Activated CD4-positive, alpha-beta T cell treated with anti-CD3 and anti-CD28 coated beads, Interleukin-2, amount 50 U/mL, for 4 hours (primary cell): Measurements from ENCODE around the gene ZBP1.
"Not testable (repeated sequence)": the region's sequence is repeated elsewhere in the genome, so short reads cannot be mapped to it uniquely, and the experiment has no call there.

Experiments used
- DNase-seq, 2 experiments: peaks; one replicate each; pipeline ENCODE4 v3.0.0-alpha.2; 2020

Gene ZBP1

GRCh38 chr20:57638173-57638894 lies 18.1 kb upstream of the ZBP1 start:
- DNase-seq: no peak

DNA sequence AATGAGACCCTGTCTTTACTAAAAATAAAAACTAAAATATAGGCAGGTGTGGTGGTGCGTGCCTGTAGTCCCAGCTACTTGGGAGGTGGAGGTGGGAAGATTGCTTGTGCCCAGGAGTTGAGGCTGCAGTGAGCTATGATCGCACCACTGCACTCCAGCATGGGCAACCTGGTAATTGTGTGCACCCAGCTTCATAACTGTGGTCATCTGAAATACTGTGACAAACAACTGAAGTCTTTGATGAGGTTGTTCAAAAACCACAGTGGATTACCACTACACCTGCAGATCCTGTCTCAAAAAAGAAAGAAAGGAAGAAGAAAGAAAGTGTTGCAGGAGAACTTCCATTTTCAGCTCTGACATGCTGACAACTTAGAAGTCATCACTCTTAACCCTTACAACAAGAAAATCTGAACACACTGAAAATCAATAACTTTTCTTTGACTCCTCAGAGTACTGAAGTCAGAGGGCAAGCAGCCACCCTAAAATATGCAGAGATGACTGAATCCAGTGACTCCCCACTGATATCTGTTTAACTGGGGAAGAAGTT lies 13.8 kb upstream of the ZBP1 start:
- no peak for DNase-seq

- DNase-seq: no peak
These were observed 12.1 kb upstream of the ZBP1 start for GRCh38 chr20:57632286-57632685.

DNA sequence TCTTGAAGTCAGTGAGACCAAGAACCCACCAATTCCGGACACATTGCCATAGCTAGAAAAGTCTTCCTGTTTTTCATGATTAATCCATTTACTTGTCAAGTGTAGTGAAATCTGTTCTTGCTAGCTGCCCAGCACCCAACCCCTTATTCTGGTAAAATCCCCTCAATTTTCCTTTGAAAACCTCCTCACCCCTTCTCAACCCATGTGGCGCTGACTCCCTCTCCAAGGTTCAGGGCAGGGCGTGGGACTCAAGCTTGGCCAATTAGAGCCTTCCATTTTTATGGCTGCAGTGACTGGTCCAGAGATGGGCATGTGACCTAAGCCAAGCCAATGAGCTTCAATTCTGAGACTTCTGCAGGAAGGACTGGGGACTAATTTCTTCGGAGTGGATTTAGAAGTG lies 9.8 kb upstream of the ZBP1 start:
- peak in 1 of 2 experiments; percentile 35 for DNase-seq

- DNase-seq: not testable (repeated sequence)
These were observed 9.3 kb upstream of the ZBP1 start for GRCh38 chr20:57629491-57629901.

- DNase-seq: not testable (repeated sequence)
These were observed 8.7 kb upstream of the ZBP1 start for GRCh38 chr20:57628962-57629308.

- peak; percentile 58 to 60 for DNase-seq
These were observed 8.1 kb upstream of the ZBP1 start for GRCh38 chr20:57628047-57628961.

GRCh38 chr20:57627339-57627738 lies 7.1 kb upstream of the ZBP1 start:
- DNase-seq: no peak

- DNase-seq: no peak
These were observed 5.8 kb upstream of the ZBP1 start for GRCh38 chr20:57625978-57626377.

DNA sequence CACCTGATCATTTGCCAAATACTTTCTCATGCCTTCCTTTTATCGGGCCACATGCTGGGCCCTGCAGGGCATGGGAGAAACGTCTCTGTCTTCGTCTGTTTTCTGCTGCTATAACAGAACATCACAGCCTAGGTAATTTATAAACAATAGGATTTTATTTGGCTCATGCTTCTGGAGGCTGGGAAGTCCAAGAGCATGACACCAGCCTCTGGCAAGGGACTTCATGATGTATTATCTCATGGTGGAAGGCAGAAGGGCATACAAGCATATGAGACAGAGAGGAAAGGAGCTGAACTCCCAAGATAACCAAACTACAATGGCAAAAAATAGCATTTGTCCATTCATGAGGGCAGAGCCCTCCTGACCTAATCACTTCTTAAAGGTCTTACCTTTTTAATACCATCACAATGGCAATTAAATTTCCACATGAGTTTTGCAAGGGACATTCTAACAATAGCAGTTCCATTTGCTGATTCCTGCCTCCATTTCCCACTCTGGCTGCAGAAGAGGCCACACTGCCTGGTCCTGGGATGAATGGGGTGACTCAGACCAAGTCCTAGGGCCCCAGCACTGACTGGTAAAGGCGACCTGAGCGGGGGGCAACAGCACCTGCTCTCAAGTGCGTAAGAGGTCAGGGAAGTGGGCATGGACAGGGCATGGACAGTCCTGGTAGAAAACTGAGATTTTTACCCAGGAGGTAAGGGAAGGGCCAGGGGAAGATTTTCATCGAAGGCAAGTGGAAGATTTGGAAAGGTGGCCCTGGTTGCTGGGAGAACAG lies 5.1 kb upstream of the ZBP1 start:
- no peak for DNase-seq

- DNase-seq: no peak
These were observed 3.9 kb upstream of the ZBP1 start for GRCh38 chr20:57624124-57624523.

- peak; percentile 70 to 71 for DNase-seq
These were observed 2.6 kb upstream of the ZBP1 start for GRCh38 chr20:57622579-57623381.

GRCh38 chr20:57622201-57622570 lies 2.0 kb upstream of the ZBP1 start:
- no peak for DNase-seq

- DNase-seq: no peak
These were observed 1.4 kb upstream of the ZBP1 start for GRCh38 chr20:57621421-57622200.

DNA sequence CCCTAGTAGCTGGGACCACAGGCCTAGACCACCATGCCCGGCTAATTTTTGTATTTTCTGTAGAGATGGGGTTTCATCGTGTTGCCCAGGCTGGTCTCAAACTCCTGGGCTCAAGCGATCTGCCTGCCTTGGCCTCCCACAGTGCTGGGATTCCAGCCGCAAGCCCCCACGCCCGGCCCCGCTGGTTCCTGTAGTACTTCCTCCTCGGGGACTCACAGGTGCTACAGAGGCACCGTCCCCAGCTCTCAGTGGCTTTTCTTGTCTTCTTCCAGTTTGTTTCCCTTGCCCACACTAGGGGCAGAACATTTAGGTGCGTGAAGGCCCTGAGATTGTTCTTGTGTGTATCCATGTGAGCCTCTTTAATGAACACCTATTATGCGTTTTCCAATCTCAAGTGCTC lies 773 bp upstream of the ZBP1 start:
- no peak for DNase-seq

DNA sequence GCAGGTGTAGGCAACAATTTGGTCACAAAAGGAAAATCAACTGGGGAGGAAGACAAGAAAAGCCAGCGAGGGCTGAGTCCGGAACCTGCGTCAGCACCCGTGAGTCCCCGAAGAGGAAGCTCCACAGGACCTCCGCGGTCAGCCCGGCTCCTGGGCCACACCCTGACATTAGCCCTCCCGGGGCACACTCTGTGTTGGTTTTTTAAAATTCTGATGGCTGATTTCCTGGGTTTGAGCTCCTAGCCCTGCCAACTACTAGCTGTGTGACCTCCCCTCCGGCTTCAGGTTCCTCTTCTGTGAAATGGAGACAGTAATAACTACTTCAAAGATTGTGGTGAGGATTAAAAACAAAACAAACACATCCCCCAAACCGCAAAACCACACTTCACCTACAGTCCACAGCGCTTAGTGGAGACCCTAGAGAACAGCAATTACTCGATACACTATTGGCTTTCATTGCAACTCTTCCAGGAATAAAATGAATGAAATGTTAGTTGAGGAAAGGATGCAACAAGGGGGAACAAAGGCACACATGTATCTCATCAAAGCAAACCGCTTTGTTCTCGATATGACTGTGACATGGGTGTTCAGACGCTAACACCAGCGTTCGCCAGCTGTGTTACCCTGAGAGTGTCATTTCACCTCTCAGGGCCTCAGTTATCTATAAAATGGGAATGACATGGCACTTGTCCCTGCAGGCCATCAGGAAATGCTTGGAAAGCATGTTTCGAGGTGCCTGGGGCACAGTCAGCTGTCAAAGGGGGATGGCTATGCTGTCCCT lies 985 bp downstream of the ZBP1 start:
- peak; percentile 40 for DNase-seq

DNA sequence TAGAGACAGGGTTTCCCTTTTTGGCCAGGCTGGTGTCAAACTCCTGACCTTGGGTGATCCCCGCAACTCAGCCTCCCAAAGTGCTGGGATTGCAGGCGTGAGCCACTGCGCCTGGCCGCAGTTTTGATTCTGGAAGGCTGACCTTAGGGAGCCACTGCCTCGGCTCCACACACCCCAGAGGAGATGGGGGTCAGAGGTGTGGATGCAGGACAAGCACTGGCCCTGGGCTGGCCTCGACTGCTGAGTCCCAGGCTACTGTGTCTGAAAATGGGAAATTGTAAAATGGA lies 1.5 kb downstream of the ZBP1 start:
- no peak for DNase-seq

DNA sequence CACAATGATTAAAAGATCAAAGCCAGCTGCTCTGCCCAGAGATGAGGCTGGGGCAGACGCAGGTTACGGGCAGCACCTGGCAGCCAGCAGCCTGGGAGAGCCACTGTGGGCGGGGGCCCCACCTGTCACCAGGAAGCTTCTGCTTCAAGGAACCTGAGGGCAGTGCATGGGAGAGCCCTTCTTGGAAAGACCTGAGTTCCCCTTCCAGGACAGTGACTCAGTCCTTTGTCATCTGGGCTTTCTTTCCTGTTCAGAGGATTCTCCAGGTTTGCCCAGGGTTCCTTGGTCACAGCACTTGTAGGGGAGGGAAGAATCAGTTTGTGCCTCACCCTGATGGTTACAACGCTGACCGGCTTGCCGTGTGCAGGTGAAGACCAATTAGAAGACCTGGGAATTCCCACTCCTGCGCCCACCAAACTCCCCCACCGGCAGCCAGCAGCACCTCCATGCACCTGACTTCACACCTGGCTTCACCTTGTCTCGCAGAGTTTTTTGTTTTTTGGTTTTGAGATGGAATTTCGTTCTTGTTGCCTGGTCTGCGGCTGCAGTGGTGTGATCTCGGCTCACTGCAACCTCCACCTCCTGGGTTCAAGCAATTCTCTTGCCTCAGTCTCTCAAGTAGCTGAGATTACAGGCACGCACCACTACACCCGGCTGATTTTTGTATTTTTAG lies 2.0 kb downstream of the ZBP1 start:
- peak; percentile 38 to 52 for DNase-seq

- DNase-seq: no peak
These were observed 3.0 kb downstream of the ZBP1 start for GRCh38 chr20:57617079-57617795.
